ENCODE measurements around the gene GNB5. TPM values are rescaled to one million over a fixed set of nuclear protein-coding genes. Genes with fewer than 3 reads are reported as not detected.

GNB5 gene
- total and polyA plus RNA-seq, 2 of the 13 experiments (the other 11 are each of a cell fraction or from before 2014, with no cell fraction given), result 13.7 to 14.4 TPM

- Histone ChIP-seq H3K27ac (ENCODE audit: extremely low read length, insufficient read depth, low read length) (no peak overlapping the region), H4K20me1 (ENCODE audit: insufficient read depth, low read length) (no peaks in the 10 kb centered on the region), H3K27me3 (ENCODE audit: control insufficient read depth in 1 of 2, insufficient read depth in 2 of 2, low read length in 2 of 2) (no peaks in the 10 kb centered on the region), H3K36me3 (replicated peaks in 1 of 2; ENCODE audit: control insufficient read depth in 1 of 2, insufficient read depth in 2 of 2, low read length in 2 of 2) (no peaks in the 10 kb centered on the region), H3K9me3 (ENCODE audit: low read length) (no peaks in the 10 kb centered on the region), H3K4me1 (ENCODE audit: insufficient read depth, low read length) (peaks cover 50% of the 10 kb centered on the region), H3K79me2 (ENCODE audit: insufficient read depth, low read length) (no peaks in the 10 kb centered on the region), H2AFZ (ENCODE audit: low read length) (no peak overlapping the region), H3K4me2 (ENCODE audit: low read depth, low read length) (no peak overlapping the region), H3K9ac (ENCODE audit: insufficient read depth, low read depth, low read length) (no peak overlapping the region), H3K4me3 (replicated peaks in 1 of 3; ENCODE audit: insufficient read depth in 1 of 3, low read depth in 2 of 3, low read length in 3 of 3) (no peak overlapping the region)
- no TSS peak for BruUV-seq (replicated peaks)
- intact Hi-C loops (cut with micrococcal nuclease; ENCODE audit: unreplicated experiment) (no loop called here), in situ Hi-C loops (cut with HindIII; ENCODE audit: extremely low pct_ligation_motif_present, low pct_unique_long_range_greater_than_20kb) (no loop called here)
- TF ChIP-seq EP300 (IDR thresholded peaks at IDR 0.05; ENCODE audit: low read depth in 2 of 2, low read length in 2 of 2) (no peak), EP300 (CRISPR knock-in tag; IDR thresholded peaks at IDR 0.05; ENCODE audit: borderline replicate concordance) (no peak), CC2D1A (CRISPR knock-in tag; IDR thresholded peaks at IDR 0.05) (no peak), ZNF12 (CRISPR knock-in tag; IDR thresholded peaks at IDR 0.05) (no peak), ZBTB7B (CRISPR knock-in tag; IDR thresholded peaks at IDR 0.05) (no peak), ZKSCAN8 (CRISPR knock-in tag; IDR thresholded peaks at IDR 0.05; ENCODE audit: borderline replicate concordance) (no peak), MXD3 (CRISPR knock-in tag; IDR thresholded peaks at IDR 0.05) (no peak), GMEB1 (CRISPR knock-in tag; IDR thresholded peaks at IDR 0.05; ENCODE audit: borderline replicate concordance) (no peak), ZBTB37 (CRISPR knock-in tag; IDR thresholded peaks at IDR 0.05) (no peak), ZNF850 (CRISPR knock-in tag; conservative IDR thresholded peaks at IDR 0.05) (no peak), ZNF225 (CRISPR knock-in tag; IDR thresholded peaks at IDR 0.05) (no peak), MXI1 (IDR thresholded peaks at IDR 0.05; ENCODE audit: borderline replicate concordance, low read depth, low read length) (no peak), ZNF552 (CRISPR knock-in tag; IDR thresholded peaks at IDR 0.05; ENCODE audit: borderline replicate concordance) (no peak), MBD4 (IDR thresholded peaks at IDR 0.05; ENCODE audit: borderline replicate concordance, low read length) (no peak), ESRRA (CRISPR knock-in tag; IDR thresholded peaks at IDR 0.05; ENCODE audit: low read depth) (no peak), ZNF841 (CRISPR knock-in tag; IDR thresholded peaks at IDR 0.05; ENCODE audit: borderline replicate concordance) (no peak), ZSCAN29 (CRISPR knock-in tag; conservative IDR thresholded peaks at IDR 0.05) (no peak)
- TF ChIP-seq, protein P1, sequence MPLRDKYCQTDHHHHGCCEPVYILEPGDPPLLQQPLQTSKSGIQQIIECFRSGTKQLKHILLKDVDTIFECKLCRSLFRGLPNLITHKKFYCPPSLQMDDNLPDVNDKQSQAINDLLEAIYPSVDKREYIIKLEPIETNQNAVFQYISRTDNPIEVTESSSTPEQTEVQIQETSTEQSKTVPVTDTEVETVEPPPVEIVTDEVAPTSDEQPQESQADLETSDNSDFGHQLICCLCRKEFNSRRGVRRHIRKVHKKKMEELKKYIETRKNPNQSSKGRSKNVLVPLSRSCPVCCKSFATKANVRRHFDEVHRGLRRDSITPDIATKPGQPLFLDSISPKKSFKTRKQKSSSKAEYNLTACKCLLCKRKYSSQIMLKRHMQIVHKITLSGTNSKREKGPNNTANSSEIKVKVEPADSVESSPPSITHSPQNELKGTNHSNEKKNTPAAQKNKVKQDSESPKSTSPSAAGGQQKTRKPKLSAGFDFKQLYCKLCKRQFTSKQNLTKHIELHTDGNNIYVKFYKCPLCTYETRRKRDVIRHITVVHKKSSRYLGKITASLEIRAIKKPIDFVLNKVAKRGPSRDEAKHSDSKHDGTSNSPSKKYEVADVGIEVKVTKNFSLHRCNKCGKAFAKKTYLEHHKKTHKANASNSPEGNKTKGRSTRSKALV (CRISPR knock-in tag; IDR thresholded peaks at IDR 0.05), result no peak
- TF ChIP-seq, protein P2, sequence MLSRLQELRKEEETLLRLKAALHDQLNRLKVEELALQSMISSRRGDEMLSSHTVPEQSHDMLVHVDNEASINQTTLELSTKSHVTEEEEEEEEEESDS (CRISPR knock-in tag; IDR thresholded peaks at IDR 0.05; ENCODE audit: borderline replicate concordance), result no peak
- POLR2A ChIA-PET, result interaction anchor here (1.2 kb wide), 1 partner anchor 25 kb away, joined by 3 read pairs; no protein-coding TSS in a partner anchor
- DNase-seq (ENCODE audit: low spot score), result no peak
- no peak for ATAC-seq
- FAIRE-seq, result no peak
- 61% methylated on average over 5 of the region's 5 CpGs for WGBS (ENCODE audit: low lambda C conversion rate)
- CTCF ChIA-PET (ENCODE audit: low intra/inter-chr PET ratio, low total read pairs), result no interaction called here
These were observed 81.4 kb downstream of the GNB5 start for GRCh38 chr15:52109559-52110451.

All from HepG2 (cell line).